GM19395 (cell line): ENCODE results near the gene ATPAF2.

Experiments
- ATAC-seq: cut with Tn5 transposase; IDR thresholded peaks from one replicate; pipeline ENCODE4 v1.9.1; 2021; ENCODE audit warnings: mild to moderate bottlenecking, moderate library complexity; ENCODE audit not compliant: unreplicated experiment

Gene ATPAF2

GRCh38 chr17:17987901-17988300 lies 51.1 kb downstream of the ATPAF2 start:
- ATAC-seq, result no peak

DNA sequence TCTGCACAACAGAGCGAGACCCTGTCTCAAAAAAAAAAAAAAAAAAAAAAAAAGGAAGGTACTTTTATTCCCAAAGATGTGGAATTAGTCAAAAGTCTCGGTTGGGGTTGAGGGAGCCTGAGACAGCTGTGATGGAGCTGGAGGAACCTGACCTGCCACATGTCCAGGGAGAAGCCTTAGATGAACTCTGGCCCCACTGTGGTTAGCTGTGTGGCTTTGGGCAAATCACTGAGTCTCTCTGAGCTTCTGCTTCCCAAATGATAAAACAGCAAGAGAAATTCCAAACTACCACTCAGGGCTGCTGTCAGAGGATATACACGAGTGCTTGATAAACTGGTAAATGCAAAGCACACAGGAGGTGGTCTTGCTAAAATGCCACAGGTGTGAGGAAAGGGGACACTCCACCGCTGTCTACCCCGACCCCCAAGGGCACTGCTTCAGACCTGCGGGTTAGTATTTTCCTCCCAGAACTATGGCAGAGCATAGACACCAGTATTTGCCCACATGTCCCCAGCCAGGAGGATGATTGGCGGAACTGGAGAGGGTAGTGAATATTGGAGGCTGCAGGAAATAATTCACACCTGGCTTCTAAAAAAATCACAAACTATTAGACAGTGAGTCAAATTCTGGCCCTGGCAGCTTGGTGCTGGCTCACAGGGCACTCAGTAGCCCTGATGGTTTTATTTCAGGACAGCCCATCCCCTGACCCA lies 51.6 kb downstream of the ATPAF2 start:
- ATAC-seq, result no peak

DNA sequence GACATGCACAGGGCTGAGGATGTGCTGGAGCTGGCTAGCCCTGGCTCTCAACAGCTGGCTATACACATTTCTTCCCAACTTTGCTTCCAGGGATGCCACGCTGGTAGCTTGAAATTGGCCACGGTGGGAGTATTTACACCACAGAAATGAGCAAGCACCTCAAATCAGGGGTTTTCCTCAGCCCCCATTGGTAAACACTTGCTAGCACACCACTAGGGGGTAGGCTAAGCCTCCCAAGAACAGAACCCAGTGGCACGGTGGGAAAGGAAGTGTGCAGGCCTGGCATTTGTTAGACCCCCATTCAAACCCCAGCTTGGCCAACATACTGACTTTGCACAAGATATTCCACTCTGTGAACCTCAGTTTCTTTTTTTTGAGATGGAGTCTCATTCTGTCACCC lies 53.4 kb downstream of the ATPAF2 start:
- no peak for ATAC-seq

DNA sequence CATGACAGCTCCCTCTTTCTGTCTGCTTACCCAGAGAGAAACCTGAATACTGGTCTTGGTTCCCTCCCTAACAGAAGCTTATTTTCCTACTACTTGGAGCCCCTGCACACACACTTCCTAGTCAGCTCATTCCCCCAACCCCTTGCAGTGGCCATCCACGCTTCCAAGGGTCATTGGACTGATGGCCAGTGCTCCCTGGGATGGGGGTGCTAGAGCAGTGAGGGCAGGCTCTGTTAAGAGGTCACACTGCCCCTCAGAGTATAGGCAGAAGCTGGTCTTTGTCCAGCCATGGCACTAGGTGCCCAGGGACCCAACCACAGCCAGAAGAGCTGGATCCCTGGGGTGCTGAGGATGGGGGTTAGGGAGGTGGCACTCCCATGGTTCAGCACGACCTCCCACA lies 53.8 kb downstream of the ATPAF2 start:
- no peak for ATAC-seq

GRCh38 chr17:17983776-17984175 lies 55.2 kb downstream of the ATPAF2 start:
- no peak for ATAC-seq

DNA sequence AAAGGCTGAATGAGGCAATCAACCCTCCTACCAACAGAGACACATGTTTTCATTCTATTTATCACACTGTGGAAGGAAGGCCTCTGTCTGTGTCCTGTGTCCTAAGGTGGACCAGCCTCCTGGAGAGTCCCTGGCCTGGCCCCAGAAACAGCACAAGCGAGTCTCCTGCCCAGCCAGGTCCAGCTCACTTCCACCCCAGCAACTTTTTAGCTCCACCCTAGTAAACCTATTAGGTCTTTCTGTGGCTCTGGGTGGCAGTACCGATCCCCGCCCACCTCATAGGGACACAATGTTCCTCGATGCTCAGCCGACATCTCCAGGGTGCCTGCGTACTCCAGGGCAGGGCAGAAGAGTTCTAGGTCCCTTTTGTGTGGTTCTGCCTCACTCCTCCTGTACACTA lies 55.6 kb downstream of the ATPAF2 start:
- no peak for ATAC-seq

DNA sequence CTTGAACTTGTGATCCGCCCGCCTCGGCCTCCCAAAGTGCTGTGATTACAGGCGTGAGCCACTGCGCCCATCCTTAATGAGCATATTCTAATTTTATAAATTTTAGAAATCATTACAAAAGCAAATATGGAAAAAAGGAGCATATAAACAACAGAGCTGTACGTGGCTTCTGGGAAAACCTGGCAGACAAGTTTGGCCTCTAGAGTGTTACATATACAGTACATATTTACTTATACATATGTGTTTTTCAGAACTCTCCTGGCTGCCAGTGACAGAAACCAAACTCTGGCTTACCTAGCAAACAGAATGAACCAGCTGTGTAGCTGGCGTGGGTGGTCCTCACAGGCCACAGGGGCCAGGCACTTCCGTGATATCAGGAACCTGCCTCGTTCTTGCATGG lies 56.2 kb downstream of the ATPAF2 start:
- no peak for ATAC-seq

- no peak for ATAC-seq
These were observed 57.6 kb downstream of the ATPAF2 start for GRCh38 chr17:17981330-17981729.

DNA sequence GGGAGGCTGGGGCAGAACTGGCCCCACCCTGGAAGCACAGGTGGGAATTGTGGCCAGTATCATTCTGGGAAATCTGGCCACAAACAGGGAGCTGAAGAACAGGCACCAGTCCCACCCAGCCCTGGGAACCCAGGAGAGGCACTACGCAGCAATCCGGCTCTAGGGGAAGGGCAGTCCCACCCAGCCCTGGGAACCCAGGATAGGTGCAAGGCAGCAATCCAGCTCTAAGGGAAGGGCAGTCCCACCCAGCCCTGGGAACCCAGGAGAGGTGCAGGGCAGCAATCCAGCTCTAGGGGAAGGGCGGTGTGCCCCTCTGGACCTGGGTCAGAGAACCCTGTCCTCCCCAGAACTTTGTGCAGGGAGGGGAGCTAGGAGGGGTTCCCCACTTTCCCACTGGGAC lies 59.2 kb downstream of the ATPAF2 start:
- ATAC-seq, result no peak

- ATAC-seq, result no peak
These were observed 60.2 kb downstream of the ATPAF2 start for GRCh38 chr17:17978481-17979424.

DNA sequence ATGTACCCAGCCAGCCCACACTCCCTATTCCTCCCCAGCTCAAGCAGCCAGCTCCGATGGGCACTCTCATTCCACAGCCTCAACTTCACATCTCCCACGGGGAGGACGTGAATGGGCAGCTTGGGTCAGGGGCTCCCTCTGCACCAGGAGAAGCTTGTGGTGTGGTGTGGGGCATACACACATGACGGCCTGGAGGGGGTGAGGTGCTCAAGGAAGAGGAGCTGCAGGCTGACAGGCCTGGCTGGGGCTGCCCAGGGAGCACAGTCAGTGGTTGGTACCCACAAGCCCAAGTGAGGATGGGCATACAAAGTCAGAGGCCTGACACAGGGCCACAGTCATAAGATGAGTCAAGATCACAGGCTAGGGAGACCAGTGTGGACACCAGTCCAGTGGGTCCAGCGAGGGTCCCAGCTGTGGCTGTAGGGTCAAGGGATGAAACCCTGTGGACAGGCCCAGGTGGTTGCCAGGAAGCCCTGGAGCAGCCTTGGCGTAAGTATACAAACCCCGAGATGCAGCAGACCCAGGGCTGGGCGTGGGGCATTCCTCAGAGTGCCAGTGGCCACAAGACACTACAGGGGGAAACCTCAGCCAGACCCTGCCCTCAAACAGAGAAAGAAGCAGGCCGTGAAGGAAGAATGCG lies 61.9 kb downstream of the ATPAF2 start:
- no peak for ATAC-seq

- ATAC-seq, result no peak
These were observed 63.5 kb downstream of the ATPAF2 start for GRCh38 chr17:17975436-17975835.

GRCh38 chr17:17972952-17973254 lies 66.1 kb downstream of the ATPAF2 start:
- ATAC-seq, result no peak

DNA sequence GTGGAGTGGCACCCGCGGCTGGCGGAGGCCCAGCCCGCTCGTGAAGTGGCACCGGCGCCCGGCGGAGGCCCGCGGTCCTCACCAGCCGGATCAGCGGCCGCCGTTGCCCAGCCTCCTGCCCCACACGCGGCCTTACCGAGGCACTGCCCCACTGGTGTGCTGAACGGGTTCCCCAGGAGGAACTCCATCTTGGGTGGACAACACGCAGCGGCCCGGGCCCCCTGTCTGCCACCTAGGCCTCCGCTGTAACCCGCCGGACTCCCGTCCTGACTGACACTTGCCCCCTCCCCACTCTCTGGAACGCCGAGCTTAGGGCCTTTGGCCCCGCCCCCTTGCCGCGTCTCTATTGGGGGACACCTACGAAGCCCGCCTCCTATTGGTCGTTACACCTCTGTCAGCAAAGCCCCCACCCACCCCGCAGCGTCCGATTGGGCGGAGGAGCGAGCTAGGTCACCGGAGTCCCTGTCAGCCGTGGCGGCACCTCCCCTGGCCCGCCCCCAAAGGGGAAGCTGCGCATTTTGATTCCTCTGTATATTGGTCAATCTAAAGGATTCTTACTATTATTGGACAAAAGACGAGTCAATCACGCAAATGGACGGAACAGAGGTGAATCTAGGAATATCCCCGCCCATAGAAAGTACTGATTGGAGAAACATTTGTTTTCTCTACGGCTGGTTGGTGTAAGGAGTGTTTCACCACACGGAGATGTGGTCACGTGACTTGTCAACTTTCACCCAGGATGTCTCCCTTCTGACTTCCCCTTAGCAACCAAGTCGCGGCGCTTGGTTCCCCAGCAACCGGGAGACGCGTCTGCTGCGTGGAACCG lies 66.6 kb downstream of the ATPAF2 start, which contains the start of the genes DRC3 and TOM1L2:
TSS of gene DRC3 (plus strand) at position 737 of the 826 bp plus-strand sequence. CDS start 4,737 bp downstream, outside the sequence.
TSS of gene TOM1L2 (minus strand) at position 275 of the 826 bp plus-strand sequence. CDS start at position 188, 87 bp downstream.
- peak; percentile 95 for ATAC-seq

DNA sequence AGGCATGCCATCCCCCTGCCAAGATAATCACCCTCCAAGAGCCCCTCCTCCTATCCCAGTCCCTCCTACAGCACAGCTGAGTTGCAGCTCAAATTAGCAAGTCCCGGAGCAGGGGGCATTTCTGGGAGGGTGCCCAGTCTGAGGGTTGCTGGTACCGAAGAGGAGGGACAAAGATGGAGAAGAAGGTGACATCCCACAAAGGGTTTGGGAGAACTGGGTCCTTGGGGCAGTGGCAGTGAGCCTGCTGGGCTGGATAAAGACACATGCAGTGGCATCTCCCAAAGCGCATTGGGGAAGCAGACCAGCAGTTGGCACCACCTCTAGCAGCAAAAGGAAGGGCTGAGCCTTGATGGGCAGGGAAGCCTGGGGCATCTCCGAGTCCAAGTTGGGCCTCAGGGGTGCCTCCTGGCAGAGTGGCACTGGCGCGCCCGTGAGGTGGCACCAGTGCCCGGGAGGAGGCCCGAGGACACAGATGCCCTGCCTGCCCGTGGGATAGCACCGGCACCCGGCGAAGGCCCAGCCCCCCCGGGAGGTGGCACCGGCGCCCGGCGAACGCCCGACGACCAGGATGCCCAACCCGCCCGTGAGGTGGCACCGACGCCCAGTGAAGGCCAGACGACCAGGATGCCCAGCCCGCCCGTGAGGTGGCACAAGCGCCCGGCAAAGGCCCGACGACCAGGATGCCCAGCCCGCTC lies 67.4 kb downstream of the ATPAF2 start:
- ATAC-seq, result no peak

GRCh38 chr17:17970699-17971430 lies 68.1 kb downstream of the ATPAF2 start:
- no peak for ATAC-seq
